ENCODE data around the gene DNM3.

- TF ChIP-seq ARNTL (CRISPR knock-in tag; IDR thresholded peaks at IDR 0.05; ENCODE audit: borderline replicate concordance, low read depth) (no peak), SNAI2 (CRISPR knock-in tag; IDR thresholded peaks at IDR 0.05) (no peak), OSR1 (CRISPR knock-in tag; IDR thresholded peaks at IDR 0.05) (no peak), ZFP3 (CRISPR knock-in tag; IDR thresholded peaks at IDR 0.05) (no peak), GLIS3 (CRISPR knock-in tag; IDR thresholded peaks at IDR 0.05) (no peak), ZFP30 (CRISPR knock-in tag; IDR thresholded peaks at IDR 0.05) (no peak), CREB5 (CRISPR knock-in tag; IDR thresholded peaks at IDR 0.05; ENCODE audit: low read depth) (no peak), ZC3H10 (CRISPR knock-in tag; IDR thresholded peaks at IDR 0.05) (no peak), PATZ1 (CRISPR knock-in tag; IDR thresholded peaks at IDR 0.05; ENCODE audit: borderline replicate concordance) (no peak)
Measured at GRCh38 chr1:172351754-172352161, 510.5 kb downstream of the DNM3 start.

Measured in SK-N-SH treated with all-trans-retinoic acid at 6 μM for 48 hours (cell line).